B cell (primary cell): ENCODE results near the gene RAD23B.

Source experiments
- CTCF ChIP-seq: fragments of 200-600 bp; IDR thresholded peaks from one replicate; pipeline ENCODE4 v1.8.0; 2022; ENCODE audit warnings: antibody characterized with exemption, mild to moderate bottlenecking
- EZH2 ChIP-seq: IDR thresholded peaks from 2 replicates; pipeline ENCODE4 v1.6.1; 2012; ENCODE audit warnings: borderline replicate concordance, low read depth, mild to moderate bottlenecking, moderate library complexity, low read length; ENCODE audit not compliant: insufficient read depth, poor library complexity, severe bottlenecking

GRCh38 chr9:107345327-107345726 is 62.2 kb downstream of the RAD23B start:
- TF ChIP-seq CTCF (no peak), EZH2 (no peak)
